ENCODE results near the gene CYB561D2. TPM values are rescaled to one million over a fixed set of nuclear protein-coding genes. Genes with fewer than 3 reads are reported as not detected.

Gene CYB561D2
- total and polyA plus RNA-seq, 4 donors, result 18.2 to 50.8 (median 27.7) TPM

GRCh38 chr3:50383750-50384149 is 33.1 kb downstream of the CYB561D2 start:
- no peak for DNase-seq
- H3K27ac ChIP-seq (ENCODE audit: low read depth in 1 of 2, low read length in 1 of 2), result no peak overlapping the region
- WGBS, 2 donors, result 88 to 89% methylated on average over 6 of the region's 6 CpGs
- ATAC-seq (ENCODE audit: insufficient read depth, low FRiP score), result no peak
- no peak for TF ChIP-seq CTCF (IDR thresholded peaks at IDR 0.05; ENCODE audit: control extremely low read depth, extremely low read depth)
- no peaks in the 10 kb centered on the region for H3K9me3 ChIP-seq (ENCODE audit: control insufficient read depth in 4 of 4, insufficient read depth in 3 of 4, low read length in 3 of 4)
- H3K4me1 ChIP-seq (ENCODE audit: control insufficient read depth in 5 of 5, insufficient read depth in 5 of 5, low read length in 5 of 5), result peaks cover 0 to 12% (median 0%) of the 10 kb centered on the region in 5 donors
- H3K9ac ChIP-seq (ENCODE audit: insufficient read depth in 1 of 2, low read length in 2 of 2), result no peak overlapping the region
- H3K4me3 ChIP-seq, result no peak overlapping the region
- no peaks in the 10 kb centered on the region for H3K27me3 ChIP-seq (ENCODE audit: control insufficient read depth in 3 of 3, insufficient read depth in 3 of 3, low read length in 2 of 3)
- peaks cover 0 to 8% (median 0%) of the 10 kb centered on the region in 4 donors for H3K36me3 ChIP-seq (ENCODE audit: control insufficient read depth in 4 of 4, insufficient read depth in 4 of 4, low read length in 4 of 4)

DNA sequence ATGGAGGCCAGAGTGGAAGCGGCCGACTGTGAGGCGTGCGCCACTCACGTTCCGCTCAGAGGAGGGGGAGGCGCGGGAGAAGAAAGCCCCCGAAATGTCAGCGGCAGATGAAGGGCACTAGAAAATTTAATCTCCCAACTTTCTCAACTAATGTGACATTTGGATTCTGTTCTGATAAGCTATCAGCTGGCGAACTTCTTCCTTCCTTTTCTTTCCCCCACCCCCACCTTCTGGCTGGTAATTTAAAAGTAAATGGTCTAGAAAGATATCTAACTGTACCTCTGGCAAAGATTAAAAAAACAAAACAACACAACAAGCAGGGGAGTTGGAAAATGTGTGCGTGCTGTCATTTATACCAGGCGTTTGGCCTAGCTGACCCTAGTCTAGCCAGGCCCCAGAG is 35.1 kb downstream of the CYB561D2 start:
- TF ChIP-seq CTCF (IDR thresholded peaks at IDR 0.05; ENCODE audit: control extremely low read depth, extremely low read depth), result no peak
- no peak for ATAC-seq (ENCODE audit: insufficient read depth, low FRiP score)
- Histone ChIP-seq H3K9me3 (ENCODE audit: control insufficient read depth in 4 of 4, insufficient read depth in 3 of 4, low read length in 3 of 4) (no peaks in the 10 kb centered on the region), H3K4me1 (ENCODE audit: control insufficient read depth in 5 of 5, insufficient read depth in 5 of 5, low read length in 5 of 5) (peaks cover 0 to 14% (median 1%) of the 10 kb centered on the region in 5 donors), H3K27ac (ENCODE audit: low read depth in 1 of 2, low read length in 1 of 2) (no peak overlapping the region), H3K4me3 (no peak overlapping the region), H3K9ac (ENCODE audit: insufficient read depth in 1 of 2, low read length in 2 of 2) (no peak overlapping the region), H3K36me3 (ENCODE audit: control insufficient read depth in 4 of 4, insufficient read depth in 4 of 4, low read length in 4 of 4) (peaks cover 0 to 6% (median 0%) of the 10 kb centered on the region in 4 donors), H3K27me3 (ENCODE audit: control insufficient read depth in 3 of 3, insufficient read depth in 3 of 3, low read length in 2 of 3) (no peaks in the 10 kb centered on the region)
- WGBS, 2 donors, result 38 to 64% methylated on average over 13 of the region's 13 CpGs
- DNase-seq, result no peak

DNA sequence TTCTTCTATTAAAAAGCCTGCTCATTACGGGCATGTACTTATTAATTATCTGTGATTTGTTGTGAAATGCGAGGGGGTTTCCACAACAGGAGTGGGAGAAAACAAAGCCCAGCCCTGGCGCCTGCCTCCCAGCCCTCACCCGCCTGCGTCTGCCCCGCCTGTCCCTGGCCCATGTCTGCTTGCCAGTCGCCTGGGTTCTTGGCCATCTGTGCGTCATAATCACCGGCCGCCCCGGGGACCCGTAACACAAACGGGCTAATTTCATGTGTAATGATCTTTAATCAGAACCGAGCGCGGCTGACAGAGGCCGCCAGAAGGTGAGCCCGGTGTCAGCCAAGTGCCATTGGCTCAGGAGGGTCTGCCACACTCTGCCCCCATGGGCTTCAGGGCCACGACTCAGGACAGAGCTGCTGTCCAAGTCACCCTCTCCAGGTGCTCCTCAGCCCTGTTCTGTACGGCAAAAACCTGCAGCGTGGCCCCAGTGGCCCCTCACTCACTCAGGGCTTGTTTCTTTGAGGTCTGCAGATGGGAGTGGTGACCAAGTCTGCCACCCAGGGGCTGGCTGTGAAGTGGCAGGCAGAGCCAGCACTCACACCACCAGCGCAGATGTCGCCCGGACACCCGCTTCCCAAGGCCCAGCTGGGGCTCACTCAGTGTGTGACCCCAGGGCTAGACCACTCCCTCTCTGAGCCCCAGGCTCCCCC is 37.5 kb downstream of the CYB561D2 start:
- Histone ChIP-seq H3K27me3 (ENCODE audit: control insufficient read depth in 3 of 3, insufficient read depth in 3 of 3, low read length in 2 of 3) (no peaks in the 10 kb centered on the region), H3K36me3 (ENCODE audit: control insufficient read depth in 4 of 4, insufficient read depth in 4 of 4, low read length in 4 of 4) (peaks cover 0 to 6% (median 0%) of the 10 kb centered on the region in 4 donors), H3K27ac (ENCODE audit: low read depth in 1 of 2, low read length in 1 of 2) (no peak overlapping the region), H3K4me1 (ENCODE audit: control insufficient read depth in 5 of 5, insufficient read depth in 5 of 5, low read length in 5 of 5) (peaks cover 0 to 11% (median 9%) of the 10 kb centered on the region in 5 donors), H3K4me3 (no peak overlapping the region), H3K9me3 (ENCODE audit: control insufficient read depth in 4 of 4, insufficient read depth in 3 of 4, low read length in 3 of 4) (no peaks in the 10 kb centered on the region), H3K9ac (ENCODE audit: insufficient read depth in 1 of 2, low read length in 2 of 2) (no peak overlapping the region)
- no peak for TF ChIP-seq CTCF (IDR thresholded peaks at IDR 0.05; ENCODE audit: control extremely low read depth, extremely low read depth)
- ATAC-seq (ENCODE audit: insufficient read depth, low FRiP score) (no peak), DNase-seq (peak in 1 of 3 donors; percentile 27)
- WGBS, 2 donors, result 86% methylated on average over 25 of the region's 25 CpGs

All from lung (tissue), 12 donors.